Stimulated activated CD8-positive, alpha-beta memory T cell treated with anti-CD3 and anti-CD28 coated beads, Interleukin-4, amount 100 ng/mL, for 48 hours (primary cell): Measurements from ENCODE around the gene ZNF879.

Source experiments
- DNase-seq: peaks from one replicate; pipeline ENCODE4 v3.0.0-alpha.2; 2020

Gene ZNF879

GRCh38 chr5:179033004-179033580 lies 9.5 kb downstream of the ZNF879 start:
- DNase-seq: no peak

DNA sequence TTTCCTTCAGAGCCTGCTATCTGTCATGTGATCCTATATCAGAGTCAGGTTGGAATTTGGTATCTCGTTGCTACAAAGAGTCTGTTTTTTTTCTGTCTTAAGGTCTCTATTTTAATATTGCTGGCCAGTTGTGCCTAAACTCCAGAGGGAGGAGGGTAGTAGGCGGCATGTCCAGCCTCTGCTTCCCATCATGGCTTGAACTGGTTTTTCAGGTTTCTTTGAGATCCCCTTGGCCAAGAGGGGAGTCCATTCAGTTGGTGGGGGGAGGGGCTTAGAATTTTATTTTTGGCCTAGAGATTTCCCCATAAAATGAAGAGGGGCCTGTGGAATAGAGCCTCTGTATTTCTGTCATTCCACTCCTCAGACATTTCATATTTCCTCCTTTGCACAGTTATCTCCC lies 21.2 kb downstream of the ZNF879 start:
- DNase-seq: no peak

- no peak for DNase-seq
These were observed 28.2 kb downstream of the ZNF879 start for GRCh38 chr5:179051784-179052183.

- no peak for DNase-seq
These were observed 30.6 kb downstream of the ZNF879 start for GRCh38 chr5:179054036-179054785.

DNA sequence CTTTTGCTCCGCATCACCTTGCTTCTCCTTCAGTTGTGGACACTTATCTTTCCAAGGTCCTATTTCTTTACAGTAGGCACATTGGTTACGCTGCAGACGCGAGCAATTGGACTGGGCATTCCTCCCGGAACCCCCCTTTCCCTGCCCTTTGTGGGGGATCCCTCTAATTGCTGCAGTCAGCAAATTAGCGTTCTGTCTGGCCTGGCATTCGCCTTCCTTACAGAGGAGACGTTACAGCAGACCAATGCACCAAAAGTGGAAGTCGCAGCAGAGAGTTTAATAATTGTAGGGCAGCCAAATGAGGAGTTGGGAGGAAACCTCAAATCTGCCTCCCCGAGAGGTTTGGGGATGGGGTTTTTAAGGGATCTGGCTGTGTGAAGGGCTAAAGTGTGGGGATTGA lies 31.3 kb downstream of the ZNF879 start:
- DNase-seq: no peak

- no peak for DNase-seq
These were observed 31.8 kb downstream of the ZNF879 start for GRCh38 chr5:179055436-179055835.

- DNase-seq: no peak
These were observed 32.2 kb downstream of the ZNF879 start for GRCh38 chr5:179055841-179056240.

DNA sequence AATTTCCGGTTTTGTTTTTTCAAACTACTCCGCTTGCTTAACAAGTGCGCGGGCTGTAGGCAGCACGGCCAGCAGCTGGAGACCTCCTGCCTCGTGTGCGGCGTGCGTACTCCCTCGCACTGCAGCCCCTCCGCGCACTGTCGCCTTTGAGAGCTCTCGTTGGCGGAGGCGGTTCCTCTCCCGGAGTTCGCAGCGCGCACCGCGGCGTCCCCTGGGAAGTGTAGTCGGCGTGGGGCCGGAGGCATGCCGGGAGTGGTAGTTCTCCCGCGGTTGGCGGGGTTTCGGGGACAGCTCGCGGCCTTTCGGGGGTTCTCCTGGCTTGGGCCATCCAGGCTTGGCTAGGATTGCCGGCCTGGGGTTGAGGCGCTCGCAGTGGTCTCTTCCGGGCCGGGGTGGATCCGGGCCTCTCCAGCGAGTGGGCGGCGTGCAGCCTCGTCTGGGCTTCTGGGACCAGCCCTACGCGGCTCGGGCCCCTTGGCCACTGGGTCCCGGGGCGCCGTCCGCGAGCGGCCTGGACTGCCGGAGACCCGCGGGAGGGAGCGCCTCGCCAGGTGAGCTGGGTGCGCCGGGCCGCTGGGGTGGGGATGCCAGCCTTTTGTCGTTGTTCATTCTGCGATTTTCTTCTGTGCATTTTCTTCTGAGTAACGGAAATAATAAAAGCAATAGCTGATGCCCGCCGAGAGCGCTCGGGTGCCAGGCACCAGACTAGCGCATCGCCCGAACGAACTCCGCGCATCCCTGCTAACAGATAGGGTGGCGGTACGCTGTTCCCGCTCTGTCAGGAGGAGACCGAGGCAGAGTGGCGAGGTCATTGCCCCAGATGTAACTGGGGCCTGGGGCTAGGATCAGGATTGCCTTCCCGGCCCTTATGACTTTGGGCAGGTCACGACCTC lies 36.8 kb downstream of the ZNF879 start, which contains the start of gene ZNF354C:
ZNF354C (plus strand) TSS at position 258 of the 893 bp plus-strand sequence. CDS start 1,696 bp downstream, outside the sequence.
- peak; percentile 90 for DNase-seq

DNA sequence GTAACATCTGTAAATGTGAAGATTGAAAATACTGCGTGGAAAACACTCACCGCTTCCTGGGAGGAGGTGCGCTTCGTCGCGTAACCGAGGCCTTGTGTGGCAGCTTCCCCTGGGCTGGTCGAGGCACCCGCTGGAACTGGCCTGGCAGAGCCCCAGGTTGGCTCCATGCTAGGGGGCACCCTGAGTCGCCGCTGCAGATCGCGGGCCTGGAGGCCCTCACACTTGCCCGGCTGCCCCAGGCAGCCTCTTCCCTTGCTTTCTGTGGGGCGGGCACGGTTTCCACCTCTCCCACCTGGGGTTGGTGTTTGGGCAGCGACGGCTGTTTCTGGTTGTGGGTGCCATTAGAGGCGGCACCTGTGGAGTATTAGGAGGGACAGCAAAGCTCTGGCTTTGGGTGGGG lies 37.4 kb downstream of the ZNF879 start:
- DNase-seq: no peak

- DNase-seq: no peak
These were observed 42.1 kb downstream of the ZNF879 start for GRCh38 chr5:179065703-179066102.

GRCh38 chr5:179079165-179079987 lies 55.8 kb downstream of the ZNF879 start:
- DNase-seq: no peak

- no peak for DNase-seq
These were observed 57.1 kb downstream of the ZNF879 start for GRCh38 chr5:179080724-179081123.
